CD14-positive monocyte (primary cell): Measurements from ENCODE around the gene IL21. TPM values are rescaled to one million over a fixed set of nuclear protein-coding genes. Genes with fewer than 3 reads are reported as not detected.
"Not testable (repeated sequence)": the region's sequence is repeated elsewhere in the genome, so short reads cannot be mapped to it uniquely, and the experiment has no call there.

Experiments used
- DNase-seq, 3 donors: peaks; one replicate each; pipeline ENCODE4 v3.0.0-alpha.2; 2011 to 2022
- H2AFZ ChIP-seq: 2 replicates; pipeline ENCODE4 v1.6.0; 2012; ENCODE audit warnings: mild to moderate bottlenecking, low read depth, low read length, inconsistent platforms; ENCODE audit not compliant: insufficient read depth, poor library complexity, severe bottlenecking
- H3K27ac ChIP-seq, 2 donors: 1 replicate in 1 of 2; 2 replicates in 1 of 2; pipeline ENCODE4 v1.5.1; 2012 to 2013; ENCODE audit warnings: low read length in 2 of 2, control low read depth in 1 of 2, inconsistent platforms in 1 of 2, low read depth in 1 of 2, mild to moderate bottlenecking in 1 of 2
- H3K27me3 ChIP-seq, 2 donors: one replicate each; pipeline versions ENCODE4 v1.6.0 to v1.6.1; 2011 to 2013; ENCODE audit warnings: low read length in 2 of 2; ENCODE audit not compliant: control insufficient read depth in 2 of 2, insufficient read depth in 2 of 2
- H3K36me3 ChIP-seq, 2 donors: replicated peaks in 1 of 2; 1 replicate in 1 of 2; 2 replicates in 1 of 2; pipeline versions ENCODE4 v1.5.1 to v1.6.1; 2012 to 2013; ENCODE audit warnings: low read length in 2 of 2, control low read depth in 1 of 2, inconsistent platforms in 1 of 2, mild to moderate bottlenecking in 1 of 2; ENCODE audit not compliant: insufficient read depth in 2 of 2, control insufficient read depth in 1 of 2
- H3K4me1 ChIP-seq, 2 donors: 1 replicate in 1 of 2; 2 replicates in 1 of 2; pipeline versions ENCODE4 v1.5.1 to v1.6.1; 2012 to 2013; ENCODE audit warnings: low read length in 2 of 2, control low read depth in 1 of 2, inconsistent platforms in 1 of 2, mild to moderate bottlenecking in 1 of 2, moderate library complexity in 1 of 2; ENCODE audit not compliant: insufficient read depth in 2 of 2, control insufficient read depth in 1 of 2
- H3K4me2 ChIP-seq: replicated peaks from 2 replicates; pipeline ENCODE3; 2012; ENCODE audit warnings: low read length, moderate library complexity, mild to moderate bottlenecking; ENCODE audit not compliant: poor library complexity, severe bottlenecking; ENCODE audit errors: extremely low read depth
- H3K4me3 ChIP-seq, 3 experiments: fragments of 200-600 bp in 1 of 3; sonication (generic) in 1 of 3; replicated peaks in 1 of 3; 1 replicate in 2 of 3; 2 replicates in 1 of 3; pipeline ENCODE4 v1.5.1; 2011 to 2013; ENCODE audit warnings: low read length in 3 of 3, mild to moderate bottlenecking in 3 of 3, control low read depth in 2 of 3, low read depth in 2 of 3, inconsistent platforms in 1 of 3, moderate library complexity in 1 of 3
- H3K79me2 ChIP-seq: 2 replicates; pipeline ENCODE4 v1.6.0; 2012; ENCODE audit warnings: mild to moderate bottlenecking, control low read depth, inconsistent platforms, low read length, moderate library complexity; ENCODE audit not compliant: insufficient read depth
- H3K9ac ChIP-seq: 2 replicates; pipeline ENCODE4 v1.6.0; 2017; ENCODE audit warnings: low read length, mild to moderate bottlenecking; ENCODE audit not compliant: insufficient read depth, poor library complexity, severe bottlenecking
- H3K9me3 ChIP-seq, 2 donors: replicated peaks in 1 of 2; 1 replicate in 1 of 2; 2 replicates in 1 of 2; pipeline versions ENCODE4 v1.5.1 to v1.6.1; 2012 to 2013; ENCODE audit warnings: low read length in 2 of 2, control low read depth in 1 of 2; ENCODE audit not compliant: control insufficient read depth in 1 of 2, insufficient read depth in 1 of 2
- H4K20me1 ChIP-seq: 2 replicates; pipeline ENCODE4 v1.6.0; 2012; ENCODE audit warnings: mild to moderate bottlenecking, low read length, control low read depth, moderate library complexity; ENCODE audit not compliant: insufficient read depth
- H3K27ac Mint-ChIP-seq, 7 donors: one replicate each; pipeline ENCODE4 v1.8.0; 2020; ENCODE audit warnings: mild to moderate bottlenecking in 7 of 7, mixed read lengths in 7 of 7, moderate library complexity in 6 of 7, inconsistent platforms in 2 of 7
- H3K27me3 Mint-ChIP-seq, 3 donors: one replicate each; pipeline ENCODE4 v1.8.0; 2021 to 2022; ENCODE audit warnings: low read depth in 3 of 3, mild to moderate bottlenecking in 3 of 3, mixed read lengths in 3 of 3, moderate library complexity in 3 of 3, inconsistent platforms in 1 of 3
- H3K36me3 Mint-ChIP-seq, 2 donors: one replicate each; pipeline ENCODE4 v1.8.0; 2020; ENCODE audit warnings: mixed read lengths in 2 of 2, inconsistent platforms in 1 of 2, mild to moderate bottlenecking in 1 of 2
- H3K4me1 Mint-ChIP-seq: one replicate; pipeline ENCODE4 v1.8.0; 2020; ENCODE audit warnings: mild to moderate bottlenecking, mixed read lengths
- H3K4me3 Mint-ChIP-seq, 2 donors: one replicate each; pipeline ENCODE4 v1.8.0; 2020; ENCODE audit warnings: mild to moderate bottlenecking in 2 of 2, mixed read lengths in 2 of 2, moderate library complexity in 1 of 2
- H3K9me3 Mint-ChIP-seq, 7 donors: one replicate each; pipeline ENCODE4 v1.8.0; 2020 to 2022; ENCODE audit warnings: mixed read lengths in 7 of 7, mild to moderate bottlenecking in 6 of 7, moderate library complexity in 6 of 7, inconsistent platforms in 2 of 7
- WGBS: methylation state at CpG from one replicate; pipeline ENCODE4 v1.1.5; 2013; ENCODE audit warnings: missing lambda C conversion rate; ENCODE audit not compliant: insufficient coverage; 5-methylcytosine and 5-hydroxymethylcytosine counted together
- intact Hi-C, 2 donors: fragments of 100-400 bp; cut with micrococcal nuclease; formaldehyde crosslinking; loops; one replicate each; pipeline versions ENCODE4 v1.15.0 to v1.15.1; 2023
- polyA plus RNA-seq, 3 donors: library from polyadenylated mRNA; depleted of rRNA in 1 of 3; unstranded in 2 of 3; stranded (reverse) in 1 of 3; fragments of 300-500 nt in 2 of 3; fragments of >200 nt in 1 of 3; fragmentation: Illumina TruSeq in 2 of 3; gene quantifications; 1 replicate in 2 of 3; 2 replicates in 1 of 3; pipeline ENCODE4 v1.2.3, GENCODE V29; 2012 to 2021
- TF ChIP-seq, protein P1 (sequence below): fragments of 200-600 bp; IDR thresholded peaks from one replicate; pipeline ENCODE4 v1.8.0; 2022; ENCODE audit warnings: antibody characterized with exemption, mild to moderate bottlenecking

IL21 gene
- polyA plus RNA-seq, 3 donors = not detected

DNA sequence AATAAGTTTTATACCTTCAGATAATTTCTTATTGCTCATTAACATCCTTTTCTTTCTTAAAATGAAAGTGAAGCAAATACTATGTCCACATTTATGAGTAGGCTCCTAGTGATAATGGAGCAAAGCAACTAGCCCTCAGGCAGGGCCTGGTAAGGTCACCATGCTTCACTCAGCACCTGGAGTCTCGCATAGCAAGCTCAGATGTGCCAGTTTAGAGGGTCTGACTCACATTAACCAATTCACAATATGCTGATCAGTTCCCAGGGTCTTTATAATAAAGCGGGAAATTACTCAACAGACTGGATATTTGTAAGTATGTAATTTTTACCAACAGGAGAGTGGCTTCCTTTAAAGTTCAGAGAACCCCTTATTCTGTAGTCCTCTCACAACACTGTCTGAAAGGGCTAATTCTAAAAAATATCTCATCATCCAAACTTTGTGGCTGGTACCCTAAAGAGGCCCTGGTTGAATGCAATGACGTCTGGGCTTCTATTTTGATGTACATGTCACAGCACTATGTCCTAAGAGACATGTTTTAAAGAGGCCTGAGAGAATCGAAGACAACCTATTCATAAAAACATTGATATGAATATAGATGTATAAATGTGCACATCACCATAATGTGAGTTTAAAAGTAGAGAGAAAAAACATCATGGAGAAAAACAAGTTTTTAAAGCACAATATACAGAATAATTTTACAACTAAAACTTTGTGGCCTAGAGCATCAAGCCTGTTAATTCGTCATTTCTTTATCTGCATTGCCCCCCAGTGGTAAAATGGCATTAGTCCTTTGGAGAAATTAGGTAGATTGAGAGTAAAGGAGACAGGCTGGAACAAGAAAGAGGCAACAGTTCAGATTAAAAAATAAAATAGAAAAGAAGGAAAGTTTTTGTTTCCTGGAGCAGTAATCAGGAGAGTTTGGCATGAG lies 44.3 kb downstream of the IL21 start:
- Histone ChIP-seq H3K36me3 (no peaks in the 10 kb centered on the region), H3K9ac (no peak overlapping the region), H3K27ac (no peak overlapping the region), H3K27me3 (no peaks in the 10 kb centered on the region), H3K4me1 (peaks cover 15 to 16% of the 10 kb centered on the region in 2 donors), H3K79me2 (no peaks in the 10 kb centered on the region), H3K4me3 (no peak overlapping the region), H3K4me2 (no peak overlapping the region), H4K20me1 (no peaks in the 10 kb centered on the region), H3K9me3 (no peaks in the 10 kb centered on the region), H2AFZ (no peak overlapping the region)
- Mint-ChIP-seq H3K4me3 (no peak overlapping the region), H3K4me1 (peaks cover 16% of the 10 kb centered on the region), H3K27me3 (peaks cover 5 to 11% (median 7%) of the 10 kb centered on the region in 3 donors), H3K9me3 (peaks cover 1 to 14% (median 9%) of the 10 kb centered on the region in 7 donors), H3K27ac (no peak overlapping the region), H3K36me3 (no peaks in the 10 kb centered on the region)
- no CpG with 5 or more reads among the region's 5 CpGs for WGBS
- TF ChIP-seq, protein P1, sequence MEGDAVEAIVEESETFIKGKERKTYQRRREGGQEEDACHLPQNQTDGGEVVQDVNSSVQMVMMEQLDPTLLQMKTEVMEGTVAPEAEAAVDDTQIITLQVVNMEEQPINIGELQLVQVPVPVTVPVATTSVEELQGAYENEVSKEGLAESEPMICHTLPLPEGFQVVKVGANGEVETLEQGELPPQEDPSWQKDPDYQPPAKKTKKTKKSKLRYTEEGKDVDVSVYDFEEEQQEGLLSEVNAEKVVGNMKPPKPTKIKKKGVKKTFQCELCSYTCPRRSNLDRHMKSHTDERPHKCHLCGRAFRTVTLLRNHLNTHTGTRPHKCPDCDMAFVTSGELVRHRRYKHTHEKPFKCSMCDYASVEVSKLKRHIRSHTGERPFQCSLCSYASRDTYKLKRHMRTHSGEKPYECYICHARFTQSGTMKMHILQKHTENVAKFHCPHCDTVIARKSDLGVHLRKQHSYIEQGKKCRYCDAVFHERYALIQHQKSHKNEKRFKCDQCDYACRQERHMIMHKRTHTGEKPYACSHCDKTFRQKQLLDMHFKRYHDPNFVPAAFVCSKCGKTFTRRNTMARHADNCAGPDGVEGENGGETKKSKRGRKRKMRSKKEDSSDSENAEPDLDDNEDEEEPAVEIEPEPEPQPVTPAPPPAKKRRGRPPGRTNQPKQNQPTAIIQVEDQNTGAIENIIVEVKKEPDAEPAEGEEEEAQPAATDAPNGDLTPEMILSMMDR = no peak
- DNase-seq = no peak
- intact Hi-C loops = no loop called here

DNA sequence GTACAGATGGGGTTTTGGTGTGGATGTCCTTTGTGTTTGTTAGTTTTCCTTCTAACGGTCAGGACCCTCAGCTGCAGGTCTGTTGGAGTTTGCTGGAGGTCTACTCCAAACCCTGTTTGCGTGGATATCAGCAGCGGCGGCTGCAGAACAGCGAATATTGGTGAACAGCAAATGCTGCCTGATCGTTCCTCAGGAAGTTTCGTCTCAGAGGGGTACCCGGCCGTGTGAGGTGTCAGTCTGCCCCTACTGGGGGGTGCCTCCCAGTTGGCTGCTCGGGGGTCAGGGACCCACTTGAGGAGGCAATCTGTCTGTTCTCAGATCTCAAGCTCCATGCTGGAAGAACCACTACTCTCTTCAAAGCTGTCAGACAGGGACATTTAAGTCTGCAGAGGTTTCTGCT lies 46.5 kb downstream of the IL21 start:
- H3K9ac ChIP-seq, intact Hi-C loops, H3K27me3 ChIP-seq, H3K79me2 ChIP-seq, H3K4me3 Mint-ChIP-seq, H3K36me3 Mint-ChIP-seq, H3K27ac Mint-ChIP-seq, H3K27ac ChIP-seq, DNase-seq, H4K20me1 ChIP-seq, H2AFZ ChIP-seq, H3K36me3 ChIP-seq, H3K4me2 ChIP-seq, H3K4me3 ChIP-seq, H3K9me3 ChIP-seq: not testable (repeated sequence)
- peaks cover 4 to 18% (median 10%) of the 10 kb centered on the region in 7 donors for H3K9me3 Mint-ChIP-seq
- WGBS = 97% methylated on average over 9 of the region's 10 CpGs
- peaks cover 13 to 14% of the 10 kb centered on the region in 2 donors for H3K4me1 ChIP-seq
- peaks cover 5 to 11% (median 5%) of the 10 kb centered on the region in 3 donors for H3K27me3 Mint-ChIP-seq
- peaks cover 12% of the 10 kb centered on the region for H3K4me1 Mint-ChIP-seq
